ENCODE measurements around the gene FLT4.

Gene FLT4

DNA sequence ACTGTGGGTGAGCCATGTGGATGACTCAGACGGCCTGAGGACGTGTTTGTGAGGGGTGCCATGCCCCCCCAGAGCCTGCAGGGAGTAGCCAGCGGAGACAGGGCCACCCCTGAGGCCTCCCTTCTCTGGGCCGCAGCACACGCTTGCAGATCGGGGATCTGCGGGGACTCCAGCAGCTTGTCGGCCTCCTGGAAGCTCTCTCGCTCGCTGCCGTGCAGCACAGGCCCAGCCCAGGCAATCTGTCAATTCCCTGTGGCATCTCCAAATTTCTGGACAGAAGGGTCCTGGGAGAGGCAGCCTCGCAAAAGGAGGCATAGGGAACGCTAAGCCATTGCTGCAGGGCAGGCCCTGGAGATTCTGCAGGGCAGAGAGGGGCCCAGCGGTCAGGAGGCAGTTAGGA is 21.2 kb downstream of the FLT4 start:
- H3K9ac ChIP-seq (ENCODE audit: insufficient read length, low read depth): no peak overlapping the region
- H3K36me3 ChIP-seq (ENCODE audit: insufficient read depth, insufficient read length, low read length): no peaks in the 10 kb centered on the region
- H3K4me1 ChIP-seq (ENCODE audit: insufficient read depth, insufficient read length): peaks cover 18% of the 10 kb centered on the region
- H3K27me3 ChIP-seq (ENCODE audit: insufficient read depth, insufficient read length): no peaks in the 10 kb centered on the region
- H3K9me3 ChIP-seq (ENCODE audit: insufficient read depth, low read length): no peaks in the 10 kb centered on the region
- no peak overlapping the region for H3K4me3 ChIP-seq (ENCODE audit: insufficient read length, low read depth)
- no peak for DNase-seq (ENCODE audit: low read depth, low spot score)
- TF ChIP-seq ZNF274 (IDR thresholded peaks at IDR 0.05; ENCODE audit: low read depth, low read length): no peak
- no peak for TF ChIP-seq YY1 (IDR thresholded peaks at IDR 0.05; ENCODE audit: insufficient read depth, insufficient read length)
- TF ChIP-seq SUZ12 (IDR thresholded peaks at IDR 0.05; ENCODE audit: extremely low read depth, insufficient read depth, insufficient read length): no peak

DNA sequence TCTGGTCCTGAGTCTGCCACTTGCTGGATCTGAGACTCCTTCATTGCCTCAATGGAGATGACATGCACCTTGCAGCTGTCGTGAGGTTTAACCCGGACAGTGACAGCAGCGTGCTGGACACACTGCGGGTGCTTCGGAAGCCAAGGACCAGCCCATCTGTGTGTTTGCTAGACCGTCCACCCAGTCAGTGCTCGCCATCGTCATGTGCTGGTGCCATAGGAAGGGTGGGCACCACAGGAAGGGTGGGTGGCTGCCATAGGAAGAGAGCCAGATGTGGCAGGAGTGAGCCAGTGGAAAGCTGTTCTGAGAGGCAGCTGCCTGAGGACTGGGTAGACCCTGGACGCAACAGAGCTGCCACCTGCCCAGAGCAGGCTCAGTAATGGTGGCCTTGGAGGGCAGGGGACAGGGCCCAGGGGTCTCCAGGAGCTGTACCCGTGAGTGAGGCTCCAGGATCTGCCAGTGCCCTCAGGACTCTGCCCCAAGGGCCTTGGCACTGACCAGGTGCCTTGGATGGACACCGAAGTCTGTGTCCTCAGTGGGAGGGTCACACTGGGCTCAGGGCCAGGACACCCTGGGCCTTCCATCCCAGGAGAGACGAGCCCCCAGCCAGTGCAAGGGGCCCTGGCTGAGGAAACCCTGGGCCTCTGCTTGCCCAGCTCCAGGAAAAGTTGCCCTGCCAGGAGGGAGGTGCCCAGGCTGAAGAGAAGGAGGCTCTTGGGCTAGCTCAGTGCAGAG is 21.8 kb downstream of the FLT4 start:
- H3K27me3 ChIP-seq (ENCODE audit: insufficient read depth, insufficient read length): no peaks in the 10 kb centered on the region
- H3K9ac ChIP-seq (ENCODE audit: insufficient read length, low read depth): no peak overlapping the region
- no peak overlapping the region for H3K4me3 ChIP-seq (ENCODE audit: insufficient read length, low read depth)
- H3K36me3 ChIP-seq (ENCODE audit: insufficient read depth, insufficient read length, low read length): no peaks in the 10 kb centered on the region
- DNase-seq (ENCODE audit: low read depth, low spot score): no peak
- no peaks in the 10 kb centered on the region for H3K9me3 ChIP-seq (ENCODE audit: insufficient read depth, low read length)
- peaks cover 12% of the 10 kb centered on the region for H3K4me1 ChIP-seq (ENCODE audit: insufficient read depth, insufficient read length)
- no peak for TF ChIP-seq YY1 (IDR thresholded peaks at IDR 0.05; ENCODE audit: insufficient read depth, insufficient read length)

GRCh38 chr5:180626661-180627385 is 22.6 kb downstream of the FLT4 start:
- H3K36me3 ChIP-seq (ENCODE audit: insufficient read depth, insufficient read length, low read length): no peaks in the 10 kb centered on the region

DNA sequence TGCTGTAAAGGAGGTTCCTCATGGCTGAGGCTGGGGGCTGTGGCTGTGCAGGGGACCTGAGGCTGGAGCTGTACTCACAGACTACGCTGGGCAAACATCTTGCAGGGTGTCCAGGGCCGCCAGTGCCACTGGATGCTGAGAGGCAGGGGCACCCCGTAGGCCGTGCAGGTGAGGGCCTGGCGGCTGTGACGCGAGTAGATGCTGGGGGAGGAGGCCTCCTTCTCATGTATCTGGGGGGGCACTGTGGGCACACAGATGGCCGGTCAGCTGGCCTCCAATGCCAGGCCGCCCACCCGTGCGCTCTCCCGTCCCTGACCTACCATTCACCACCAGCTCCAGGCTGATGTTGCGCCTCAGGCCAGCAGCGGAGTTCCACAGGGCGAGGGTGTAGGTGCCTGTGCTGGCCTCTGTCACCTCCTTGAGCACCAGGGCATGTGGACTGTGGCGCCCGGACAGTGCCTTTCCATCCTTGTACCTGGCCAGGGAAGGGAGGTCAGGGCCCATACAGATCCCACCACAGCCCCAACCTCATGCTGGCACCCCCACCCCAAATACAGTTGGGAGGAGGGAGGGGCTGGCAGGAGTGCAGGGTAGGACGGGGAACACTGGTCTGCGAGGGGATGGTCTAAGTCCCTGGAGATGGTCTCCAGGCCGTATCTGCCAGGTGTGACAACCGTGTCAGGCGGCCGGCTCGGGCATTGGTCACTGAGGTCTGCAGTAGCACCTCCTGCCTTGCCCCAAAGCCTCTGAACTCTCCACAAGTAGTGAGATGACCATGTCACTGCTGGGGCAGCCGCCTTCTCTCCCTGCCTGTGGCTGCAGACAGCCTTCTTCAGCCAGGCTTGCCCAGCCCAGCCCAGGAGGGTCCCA is 23.4 kb downstream of the FLT4 start:
- Histone ChIP-seq H3K9me3 (ENCODE audit: insufficient read depth, low read length) (no peaks in the 10 kb centered on the region), H3K4me3 (ENCODE audit: insufficient read length, low read depth) (no peak overlapping the region), H3K36me3 (ENCODE audit: insufficient read depth, insufficient read length, low read length) (no peaks in the 10 kb centered on the region), H3K4me1 (ENCODE audit: insufficient read depth, insufficient read length) (peaks cover 3% of the 10 kb centered on the region), H3K9ac (ENCODE audit: insufficient read length, low read depth) (no peak overlapping the region), H3K27me3 (ENCODE audit: insufficient read depth, insufficient read length) (no peaks in the 10 kb centered on the region)
- no peak for TF ChIP-seq ZNF274 (IDR thresholded peaks at IDR 0.05; ENCODE audit: low read depth, low read length)
- TF ChIP-seq SUZ12 (IDR thresholded peaks at IDR 0.05; ENCODE audit: extremely low read depth, insufficient read depth, insufficient read length): no peak
- no peak for TF ChIP-seq YY1 (IDR thresholded peaks at IDR 0.05; ENCODE audit: insufficient read depth, insufficient read length)
- no peak for DNase-seq (ENCODE audit: low read depth, low spot score)

More at GRCh38 chr5:180626661-180627385, 22.6 kb downstream of the FLT4 start:
- no peak for TF ChIP-seq YY1 (IDR thresholded peaks at IDR 0.05; ENCODE audit: insufficient read depth, insufficient read length)
- no peak for TF ChIP-seq ZNF274 (IDR thresholded peaks at IDR 0.05; ENCODE audit: low read depth, low read length)
- no peak for TF ChIP-seq SUZ12 (IDR thresholded peaks at IDR 0.05; ENCODE audit: extremely low read depth, insufficient read depth, insufficient read length)
- DNase-seq (ENCODE audit: low read depth, low spot score): no peak
- Histone ChIP-seq H3K27me3 (ENCODE audit: insufficient read depth, insufficient read length) (no peaks in the 10 kb centered on the region), H3K4me1 (ENCODE audit: insufficient read depth, insufficient read length) (peaks cover 6% of the 10 kb centered on the region), H3K9me3 (ENCODE audit: insufficient read depth, low read length) (no peaks in the 10 kb centered on the region), H3K4me3 (ENCODE audit: insufficient read length, low read depth) (no peak overlapping the region), H3K9ac (ENCODE audit: insufficient read length, low read depth) (no peak overlapping the region)

DNA sequence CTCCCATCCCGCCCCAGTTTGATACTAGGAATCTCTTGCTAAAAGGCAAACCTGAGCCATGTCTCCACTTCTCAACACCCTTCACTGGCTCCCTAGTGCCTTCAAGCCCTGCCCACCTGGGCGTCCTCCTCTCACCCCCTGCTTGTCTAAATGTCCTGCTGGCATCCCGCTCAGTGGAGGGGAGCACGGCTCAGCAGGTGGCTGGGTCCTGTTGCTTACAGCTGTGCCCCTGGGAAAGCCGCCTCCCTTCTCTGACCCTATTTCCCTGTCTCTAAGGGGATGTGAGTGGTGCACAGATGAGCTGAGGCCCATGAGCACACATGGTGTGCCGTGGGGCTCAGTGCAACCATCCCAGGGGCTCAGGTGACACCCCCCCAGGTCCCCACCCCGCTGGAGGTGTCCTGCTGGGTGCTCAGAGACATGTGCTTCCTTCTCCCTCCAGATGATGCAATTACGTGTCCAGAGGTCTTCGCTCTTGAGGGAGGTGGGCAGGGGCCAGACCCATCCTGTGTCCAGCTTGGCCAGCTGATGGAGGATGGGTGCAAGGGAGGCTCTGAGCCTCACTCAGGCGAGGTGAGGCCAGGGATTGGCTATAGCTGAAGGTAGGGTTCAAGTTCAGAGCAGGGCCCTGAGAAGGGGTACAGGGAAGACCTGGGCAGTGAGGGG is 24.1 kb downstream of the FLT4 start:
- TF ChIP-seq SUZ12 (IDR thresholded peaks at IDR 0.05; ENCODE audit: extremely low read depth, insufficient read depth, insufficient read length) (no peak), ZNF274 (IDR thresholded peaks at IDR 0.05; ENCODE audit: low read depth, low read length) (no peak), YY1 (IDR thresholded peaks at IDR 0.05; ENCODE audit: insufficient read depth, insufficient read length) (no peak)
- no peak overlapping the region for H3K9ac ChIP-seq (ENCODE audit: insufficient read length, low read depth)
- DNase-seq (ENCODE audit: low read depth, low spot score): no peak
- H3K4me1 ChIP-seq (ENCODE audit: insufficient read depth, insufficient read length): peaks cover 3% of the 10 kb centered on the region
- H3K9me3 ChIP-seq (ENCODE audit: insufficient read depth, low read length): no peaks in the 10 kb centered on the region
- H3K36me3 ChIP-seq (ENCODE audit: insufficient read depth, insufficient read length, low read length): no peaks in the 10 kb centered on the region
- H3K27me3 ChIP-seq (ENCODE audit: insufficient read depth, insufficient read length): no peaks in the 10 kb centered on the region
- H3K4me3 ChIP-seq (ENCODE audit: insufficient read length, low read depth): no peak overlapping the region

- no peak overlapping the region for H3K4me3 ChIP-seq (ENCODE audit: insufficient read length, low read depth)
- H3K4me1 ChIP-seq (ENCODE audit: insufficient read depth, insufficient read length): peaks cover 3% of the 10 kb centered on the region
- no peaks in the 10 kb centered on the region for H3K9me3 ChIP-seq (ENCODE audit: insufficient read depth, low read length)
- H3K9ac ChIP-seq (ENCODE audit: insufficient read length, low read depth): no peak overlapping the region
- no peak for TF ChIP-seq YY1 (IDR thresholded peaks at IDR 0.05; ENCODE audit: insufficient read depth, insufficient read length)
- no peak for TF ChIP-seq SUZ12 (IDR thresholded peaks at IDR 0.05; ENCODE audit: extremely low read depth, insufficient read depth, insufficient read length)
- TF ChIP-seq ZNF274 (IDR thresholded peaks at IDR 0.05; ENCODE audit: low read depth, low read length): no peak
- DNase-seq (ENCODE audit: low read depth, low spot score): no peak
- H3K36me3 ChIP-seq (ENCODE audit: insufficient read depth, insufficient read length, low read length): no peaks in the 10 kb centered on the region
- peaks cover 3% of the 10 kb centered on the region for H3K27me3 ChIP-seq (ENCODE audit: insufficient read depth, insufficient read length)
These were observed 24.8 kb downstream of the FLT4 start for GRCh38 chr5:180624587-180624986.

Data from NT2/D1 (cell line).